Measurements from ENCODE around the gene LTO1. TPM values are rescaled to one million over a fixed set of nuclear protein-coding genes. Genes with fewer than 3 reads are reported as not detected.

LTO1 gene
- total and polyA plus RNA-seq, 4 donors = 11.2 to 36.6 (median 19.5) TPM

DNA sequence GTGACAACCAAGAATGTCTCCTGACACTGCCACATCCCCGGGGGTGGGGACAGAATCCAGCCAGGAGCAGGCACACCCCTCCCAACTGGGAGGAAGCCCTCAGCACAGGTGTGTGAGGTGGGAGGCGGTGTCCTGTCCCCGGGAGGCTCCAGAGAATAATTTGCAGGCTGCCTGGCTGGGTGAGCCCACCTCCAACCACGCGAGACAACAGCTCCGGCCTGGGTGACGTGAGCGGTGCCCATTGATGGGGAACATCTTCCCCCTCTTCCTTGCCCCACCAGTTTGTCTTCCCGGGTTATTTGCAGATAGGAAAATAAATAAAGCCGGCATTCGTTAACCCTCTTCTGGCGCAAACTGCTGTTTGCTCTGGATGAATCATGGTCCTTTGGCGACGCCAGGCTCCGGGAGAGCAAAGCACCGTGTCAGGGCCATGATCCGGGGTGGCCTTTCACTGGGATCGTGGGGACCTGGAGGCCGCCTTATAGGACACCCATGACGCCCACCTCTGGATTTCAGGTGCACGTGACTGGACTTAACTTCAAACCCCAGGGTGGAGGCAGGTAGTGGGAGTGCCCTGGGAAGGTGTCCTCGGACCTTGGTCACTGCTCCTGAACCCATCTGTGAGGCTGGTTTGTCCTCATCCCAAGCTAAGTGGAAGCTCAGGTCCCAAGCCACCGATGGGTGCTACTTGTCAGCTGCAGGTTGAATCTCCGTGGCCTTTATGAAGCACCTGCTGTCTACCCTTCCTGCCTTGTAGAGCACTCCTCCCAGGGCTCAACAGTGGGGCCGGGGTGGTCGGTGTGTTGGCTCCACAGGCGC, 20.3 kb downstream of the LTO1 start:
- no peak for DNase-seq (ENCODE audit: low read depth in 4 of 6, low spot score in 6 of 6)
- Histone ChIP-seq H3K36me3 (ENCODE audit: control insufficient read depth, insufficient read depth, low read length) (peaks cover 58% of the 10 kb centered on the region), H3K27me3 (ENCODE audit: control insufficient read depth, insufficient read depth, low read length) (no peaks in the 10 kb centered on the region), H3K27ac (ENCODE audit: low read depth, low read length) (no peak overlapping the region), H3K9me3 (ENCODE audit: control insufficient read depth, insufficient read depth, low read length) (no peaks in the 10 kb centered on the region), H3K4me3 (ENCODE audit: low read depth, low read length) (no peak overlapping the region), H3K4me1 (ENCODE audit: control insufficient read depth, insufficient read depth, low read length) (peaks cover 20% of the 10 kb centered on the region)
- 86% methylated on average over 16 of the region's 27 CpGs for WGBS (ENCODE audit: insufficient coverage)

GRCh38 chr11:69654001-69654659, 21.0 kb downstream of the LTO1 start:
- Histone ChIP-seq H3K9me3 (ENCODE audit: control insufficient read depth, insufficient read depth, low read length) (no peaks in the 10 kb centered on the region), H3K27me3 (ENCODE audit: control insufficient read depth, insufficient read depth, low read length) (no peaks in the 10 kb centered on the region), H3K36me3 (ENCODE audit: control insufficient read depth, insufficient read depth, low read length) (peaks cover 63% of the 10 kb centered on the region), H3K27ac (ENCODE audit: low read depth, low read length) (no peak overlapping the region), H3K4me1 (ENCODE audit: control insufficient read depth, insufficient read depth, low read length) (peaks cover 19% of the 10 kb centered on the region), H3K4me3 (ENCODE audit: low read depth, low read length) (no peak overlapping the region)
- no peak for DNase-seq (ENCODE audit: low read depth in 4 of 6, low spot score in 6 of 6)
- WGBS (ENCODE audit: insufficient coverage) = 79% methylated on average over 31 of the region's 38 CpGs

DNA sequence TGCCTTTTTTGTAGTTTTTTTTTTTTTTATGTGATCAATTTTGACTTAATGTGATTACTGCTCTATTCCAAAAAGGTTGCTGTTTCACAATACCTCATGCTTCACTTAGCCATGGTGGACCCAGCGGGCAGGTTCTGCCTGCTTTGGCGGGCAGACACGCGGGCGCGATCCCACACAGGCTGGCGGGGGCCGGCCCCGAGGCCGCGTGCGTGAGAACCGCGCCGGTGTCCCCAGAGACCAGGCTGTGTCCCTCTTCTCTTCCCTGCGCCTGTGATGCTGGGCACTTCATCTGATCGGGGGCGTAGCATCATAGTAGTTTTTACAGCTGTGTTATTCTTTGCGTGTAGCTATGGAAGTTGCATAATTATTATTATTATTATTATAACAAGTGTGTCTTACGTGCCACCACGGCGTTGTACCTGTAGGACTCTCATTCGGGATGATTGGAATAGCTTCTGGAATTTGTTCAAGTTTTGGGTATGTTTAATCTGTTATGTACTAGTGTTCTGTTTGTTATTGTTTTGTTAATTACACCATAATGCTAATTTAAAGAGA, 21.7 kb downstream of the LTO1 start:
- Histone ChIP-seq H3K36me3 (ENCODE audit: control insufficient read depth, insufficient read depth, low read length) (peaks cover 66% of the 10 kb centered on the region), H3K27ac (ENCODE audit: low read depth, low read length) (no peak overlapping the region), H3K4me3 (ENCODE audit: low read depth, low read length) (no peak overlapping the region), H3K4me1 (ENCODE audit: control insufficient read depth, insufficient read depth, low read length) (peaks cover 17% of the 10 kb centered on the region), H3K27me3 (ENCODE audit: control insufficient read depth, insufficient read depth, low read length) (no peaks in the 10 kb centered on the region), H3K9me3 (ENCODE audit: control insufficient read depth, insufficient read depth, low read length) (no peaks in the 10 kb centered on the region)
- no peak for DNase-seq (ENCODE audit: low read depth in 4 of 6, low spot score in 6 of 6)
- 91% methylated on average over 13 of the region's 23 CpGs for WGBS (ENCODE audit: insufficient coverage)

- 76% methylated on average over 8 of the region's 11 CpGs for WGBS (ENCODE audit: insufficient coverage)
- Histone ChIP-seq H3K4me1 (ENCODE audit: control insufficient read depth, insufficient read depth, low read length) (peaks cover 17% of the 10 kb centered on the region), H3K4me3 (ENCODE audit: low read depth, low read length) (no peak overlapping the region), H3K36me3 (ENCODE audit: control insufficient read depth, insufficient read depth, low read length) (peaks cover 67% of the 10 kb centered on the region), H3K27ac (ENCODE audit: low read depth, low read length) (no peak overlapping the region), H3K9me3 (ENCODE audit: control insufficient read depth, insufficient read depth, low read length) (no peaks in the 10 kb centered on the region), H3K27me3 (ENCODE audit: control insufficient read depth, insufficient read depth, low read length) (no peaks in the 10 kb centered on the region)
- no peak for DNase-seq (ENCODE audit: low read depth in 4 of 6, low spot score in 6 of 6)
Measured at GRCh38 chr11:69652999-69653398, 22.2 kb downstream of the LTO1 start.

DNA sequence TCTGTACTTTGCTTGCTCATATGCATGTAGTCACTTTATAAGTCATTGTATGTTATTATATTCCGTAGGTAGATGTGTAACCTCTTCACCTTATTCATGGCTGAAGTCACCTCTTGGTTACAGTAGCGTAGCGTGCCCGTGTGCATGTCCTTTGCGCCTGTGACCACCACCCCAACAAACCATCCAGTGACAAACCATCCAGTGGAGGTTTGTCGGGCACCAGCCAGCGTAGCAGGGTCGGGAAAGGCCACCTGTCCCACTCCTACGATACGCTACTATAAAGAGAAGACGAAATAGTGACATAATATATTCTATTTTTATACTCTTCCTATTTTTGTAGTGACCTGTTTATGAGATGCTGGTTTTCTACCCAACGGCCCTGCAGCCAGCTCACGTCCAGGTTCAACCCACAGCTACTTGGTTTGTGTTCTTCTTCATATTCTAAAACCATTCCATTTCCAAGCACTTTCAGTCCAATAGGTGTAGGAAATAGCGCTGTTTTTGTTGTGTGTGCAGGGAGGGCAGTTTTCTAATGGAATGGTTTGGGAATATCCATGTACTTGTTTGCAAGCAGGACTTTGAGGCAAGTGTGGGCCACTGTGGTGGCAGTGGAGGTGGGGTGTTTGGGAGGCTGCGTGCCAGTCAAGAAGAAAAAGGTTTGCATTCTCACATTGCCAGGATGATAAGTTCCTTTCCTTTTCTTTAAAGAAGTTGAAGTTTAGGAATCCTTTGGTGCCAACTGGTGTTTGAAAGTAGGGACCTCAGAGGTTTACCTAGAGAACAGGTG, 23.1 kb downstream of the LTO1 start:
- H3K27me3 ChIP-seq (ENCODE audit: control insufficient read depth, insufficient read depth, low read length) = peaks cover 6% of the 10 kb centered on the region
- H3K36me3 ChIP-seq (ENCODE audit: control insufficient read depth, insufficient read depth, low read length) = peaks cover 70% of the 10 kb centered on the region
- peaks cover 18% of the 10 kb centered on the region for H3K4me1 ChIP-seq (ENCODE audit: control insufficient read depth, insufficient read depth, low read length)
- H3K4me3 ChIP-seq (ENCODE audit: low read depth, low read length) = no peak overlapping the region
- no peaks in the 10 kb centered on the region for H3K9me3 ChIP-seq (ENCODE audit: control insufficient read depth, insufficient read depth, low read length)
- 88% methylated on average over 4 of the region's 15 CpGs for WGBS (ENCODE audit: insufficient coverage)
- H3K27ac ChIP-seq (ENCODE audit: low read depth, low read length) = no peak overlapping the region
- no peak for DNase-seq (ENCODE audit: low read depth in 4 of 6, low spot score in 6 of 6)

GRCh38 chr11:69650832-69651344, 24.3 kb downstream of the LTO1 start:
- peaks cover 78% of the 10 kb centered on the region for H3K36me3 ChIP-seq (ENCODE audit: control insufficient read depth, insufficient read depth, low read length)
- no peak overlapping the region for H3K4me3 ChIP-seq (ENCODE audit: low read depth, low read length)
- DNase-seq (ENCODE audit: low read depth in 4 of 6, low spot score in 6 of 6) = no peak
- 91% methylated on average over 19 of the region's 23 CpGs for WGBS (ENCODE audit: insufficient coverage)
- no peaks in the 10 kb centered on the region for H3K9me3 ChIP-seq (ENCODE audit: control insufficient read depth, insufficient read depth, low read length)
- H3K27me3 ChIP-seq (ENCODE audit: control insufficient read depth, insufficient read depth, low read length) = peaks cover 16% of the 10 kb centered on the region
- H3K27ac ChIP-seq (ENCODE audit: low read depth, low read length) = no peak overlapping the region
- peaks cover 30% of the 10 kb centered on the region for H3K4me1 ChIP-seq (ENCODE audit: control insufficient read depth, insufficient read depth, low read length)

GRCh38 chr11:69650081-69650831, 24.9 kb downstream of the LTO1 start:
- Histone ChIP-seq H3K4me3 (ENCODE audit: low read depth, low read length) (no peak overlapping the region), H3K36me3 (ENCODE audit: control insufficient read depth, insufficient read depth, low read length) (peaks cover 77% of the 10 kb centered on the region), H3K4me1 (ENCODE audit: control insufficient read depth, insufficient read depth, low read length) (peaks cover 36% of the 10 kb centered on the region), H3K27ac (ENCODE audit: low read depth, low read length) (no peak overlapping the region), H3K27me3 (ENCODE audit: control insufficient read depth, insufficient read depth, low read length) (peaks cover 22% of the 10 kb centered on the region), H3K9me3 (ENCODE audit: control insufficient read depth, insufficient read depth, low read length) (no peaks in the 10 kb centered on the region)
- no peak for DNase-seq (ENCODE audit: low read depth in 4 of 6, low spot score in 6 of 6)
- WGBS (ENCODE audit: insufficient coverage) = 73% methylated on average over 20 of the region's 24 CpGs

DNA sequence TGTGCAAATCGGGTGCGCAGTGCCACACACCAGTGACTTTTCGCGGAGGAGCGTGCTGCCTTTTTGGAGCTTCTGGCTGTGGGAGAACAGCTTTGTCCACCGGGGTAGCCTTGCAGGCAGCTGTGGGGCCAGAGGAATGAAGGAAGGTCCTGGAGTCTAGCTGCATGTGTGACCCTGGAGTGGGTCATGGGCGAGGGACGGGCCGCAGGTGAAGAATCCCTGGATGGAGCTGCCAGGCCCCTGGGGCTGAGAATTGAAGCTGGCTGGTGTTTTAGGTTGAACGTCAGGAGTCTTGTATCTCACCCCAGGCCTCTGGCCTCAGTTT, 25.6 kb downstream of the LTO1 start:
- WGBS (ENCODE audit: insufficient coverage) = 90% methylated on average over 10 of the region's 10 CpGs
- DNase-seq (ENCODE audit: low read depth in 4 of 6, low spot score in 6 of 6) = no peak
- H3K4me1 ChIP-seq (ENCODE audit: control insufficient read depth, insufficient read depth, low read length) = peaks cover 43% of the 10 kb centered on the region
- H3K27me3 ChIP-seq (ENCODE audit: control insufficient read depth, insufficient read depth, low read length) = peaks cover 28% of the 10 kb centered on the region
- H3K9me3 ChIP-seq (ENCODE audit: control insufficient read depth, insufficient read depth, low read length) = no peaks in the 10 kb centered on the region
- no peak overlapping the region for H3K27ac ChIP-seq (ENCODE audit: low read depth, low read length)
- H3K36me3 ChIP-seq (ENCODE audit: control insufficient read depth, insufficient read depth, low read length) = peaks cover 79% of the 10 kb centered on the region
- H3K4me3 ChIP-seq (ENCODE audit: low read depth, low read length) = no peak overlapping the region
